MM.1S (cell line): ENCODE measurements around the gene MFRP.

Experiments used
- DNase-seq: peaks from one replicate; pipeline ENCODE4 v3.0.0-alpha.2; 2015
- H2AFZ ChIP-seq: fragments of 300-600 bp; sonication (generic); 2 replicates; pipeline ENCODE4 v1.6.0; 2016; ENCODE audit warnings: antibody characterized with exemption, low read length
- H3F3A ChIP-seq: fragments of 300-600 bp; sonication (generic); 2 replicates; pipeline ENCODE4 v1.6.1; 2016; ENCODE audit warnings: mild to moderate bottlenecking, antibody characterized with exemption, low read length, moderate library complexity, mixed read lengths; ENCODE audit not compliant: insufficient read depth
- H3K27ac ChIP-seq: fragments of 300-600 bp; sonication (generic); 2 replicates; pipeline ENCODE4 v1.5.1; 2016; ENCODE audit warnings: mild to moderate bottlenecking, low read length
- H3K27me3 ChIP-seq: fragments of 300-600 bp; sonication (generic); replicated peaks from 2 replicates; pipeline ENCODE4 v1.6.0; 2016; ENCODE audit warnings: low read length; ENCODE audit not compliant: insufficient read depth
- H3K36me3 ChIP-seq: fragments of 300-600 bp; sonication (generic); replicated peaks from 2 replicates; pipeline ENCODE4 v1.6.1; 2016; ENCODE audit warnings: mild to moderate bottlenecking, low read length, mixed read lengths; ENCODE audit not compliant: insufficient read depth
- H3K4me1 ChIP-seq: fragments of 300-600 bp; sonication (generic); 2 replicates; pipeline ENCODE4 v1.6.1; 2016; ENCODE audit warnings: low read length, mixed read lengths
- H3K4me2 ChIP-seq: fragments of 300-600 bp; sonication (generic); 2 replicates; pipeline ENCODE4 v1.6.0; 2016; ENCODE audit warnings: low read depth, low read length
- H3K4me3 ChIP-seq: fragments of 300-600 bp; sonication (generic); 2 replicates; pipeline ENCODE4 v1.5.1; 2016; ENCODE audit warnings: low read length, mixed read lengths
- H3K79me2 ChIP-seq: fragments of 300-600 bp; sonication (generic); 2 replicates; pipeline ENCODE4 v1.6.1; 2016; ENCODE audit warnings: mixed run types, low read length, mixed read lengths
- H3K9ac ChIP-seq: fragments of 300-600 bp; sonication (generic); 2 replicates; pipeline ENCODE4 v1.6.1; 2016; ENCODE audit warnings: low read length, mixed read lengths
- H3K9me2 ChIP-seq: fragments of 300-600 bp; sonication (generic); replicated peaks from 2 replicates; pipeline ENCODE4 v1.6.1; 2016; ENCODE audit warnings: mild to moderate bottlenecking, low read length, mixed read lengths; ENCODE audit not compliant: insufficient read depth
- H3K9me3 ChIP-seq: fragments of 300-600 bp; sonication (generic); replicated peaks from 2 replicates; pipeline ENCODE4 v1.6.1; 2016; ENCODE audit warnings: mild to moderate bottlenecking, low read length, mixed read lengths; ENCODE audit not compliant: insufficient read depth
- H4K20me1 ChIP-seq: fragments of 300-600 bp; sonication (generic); 2 replicates; pipeline ENCODE4 v1.6.1; 2016; ENCODE audit warnings: mild to moderate bottlenecking, low read length, moderate library complexity, mixed read lengths; ENCODE audit not compliant: insufficient read depth
- CTCF ChIP-seq: fragments of 300-600 bp; sonication (generic); IDR thresholded peaks from 2 replicates; pipeline ENCODE4 v1.5.1; 2016; ENCODE audit warnings: antibody characterized with exemption, low read length, mixed read lengths
- EZH2 ChIP-seq: fragments of 300-600 bp; sonication (generic); optimal IDR thresholded peaks from 2 replicates; pipeline ENCODE3; 2017; ENCODE audit warnings: low read depth, mild to moderate bottlenecking, antibody characterized with exemption, low read length, mixed read lengths
- EZH2phosphoT487 ChIP-seq: fragments of 300-600 bp; sonication (generic); IDR thresholded peaks from 2 replicates; pipeline ENCODE4 v1.6.1; 2018; ENCODE audit warnings: antibody characterized with exemption, low read length

The MFRP gene

GRCh38 chr11:119350302-119350701 lies 3.8 kb upstream of the MFRP start:
- Histone ChIP-seq H3K36me3 (no peaks in the 10 kb centered on the region), H3K4me2 (no peak overlapping the region), H3F3A (no peaks in the 10 kb centered on the region), H3K27ac (no peak overlapping the region), H3K9me3 (no peaks in the 10 kb centered on the region), H3K9me2 (no peaks in the 10 kb centered on the region), H3K4me1 (no peaks in the 10 kb centered on the region), H3K9ac (no peak overlapping the region), H3K79me2 (no peaks in the 10 kb centered on the region), H4K20me1 (no peaks in the 10 kb centered on the region), H3K4me3 (no peak overlapping the region), H2AFZ (no peak overlapping the region), H3K27me3 (peaks cover 72% of the 10 kb centered on the region)
- no peak for TF ChIP-seq EZH2phosphoT487
- no peak for TF ChIP-seq CTCF
- no peak for TF ChIP-seq EZH2
- DNase-seq = no peak

GRCh38 chr11:119347940-119348605 lies 1.6 kb upstream of the MFRP start:
- Histone ChIP-seq H3K9ac (no peak overlapping the region), H3K27me3 (peaks cover 78% of the 10 kb centered on the region), H3K27ac (no peak overlapping the region), H3K4me2 (no peak overlapping the region), H2AFZ (no peak overlapping the region), H3K36me3 (no peaks in the 10 kb centered on the region), H3K9me2 (no peaks in the 10 kb centered on the region), H4K20me1 (no peaks in the 10 kb centered on the region), H3F3A (no peaks in the 10 kb centered on the region), H3K79me2 (no peaks in the 10 kb centered on the region), H3K9me3 (no peaks in the 10 kb centered on the region), H3K4me3 (no peak overlapping the region), H3K4me1 (no peaks in the 10 kb centered on the region)
- no peak for DNase-seq
- TF ChIP-seq EZH2phosphoT487 (no peak), CTCF (no peak), EZH2 (no peak)

- H2AFZ ChIP-seq = no peak overlapping the region
- H4K20me1 ChIP-seq = no peaks in the 10 kb centered on the region
- H3K9ac ChIP-seq = no peak overlapping the region
- H3K36me3 ChIP-seq = no peaks in the 10 kb centered on the region
- no peak overlapping the region for H3K4me2 ChIP-seq
- no peaks in the 10 kb centered on the region for H3K9me2 ChIP-seq
- TF ChIP-seq EZH2 (no peak), CTCF (no peak), EZH2phosphoT487 (no peak)
- no peaks in the 10 kb centered on the region for H3F3A ChIP-seq
- no peaks in the 10 kb centered on the region for H3K4me1 ChIP-seq
- H3K9me3 ChIP-seq = no peaks in the 10 kb centered on the region
- no peaks in the 10 kb centered on the region for H3K79me2 ChIP-seq
- no peak overlapping the region for H3K27ac ChIP-seq
- no peak overlapping the region for H3K4me3 ChIP-seq
- H3K27me3 ChIP-seq = peaks cover 87% of the 10 kb centered on the region
- DNase-seq = no peak
Measured at GRCh38 chr11:119347242-119347641, 737 bp upstream of the MFRP start.
